GM18873 (cell line): ENCODE data around the gene SAMD13.

Experiments used
- ATAC-seq: cut with Tn5 transposase; IDR thresholded peaks from one replicate; pipeline ENCODE4 v1.9.1; 2021; ENCODE audit warnings: mild to moderate bottlenecking, moderate library complexity, moderate number of reproducible peaks; ENCODE audit not compliant: unreplicated experiment, low FRiP score

SAMD13 gene

DNA sequence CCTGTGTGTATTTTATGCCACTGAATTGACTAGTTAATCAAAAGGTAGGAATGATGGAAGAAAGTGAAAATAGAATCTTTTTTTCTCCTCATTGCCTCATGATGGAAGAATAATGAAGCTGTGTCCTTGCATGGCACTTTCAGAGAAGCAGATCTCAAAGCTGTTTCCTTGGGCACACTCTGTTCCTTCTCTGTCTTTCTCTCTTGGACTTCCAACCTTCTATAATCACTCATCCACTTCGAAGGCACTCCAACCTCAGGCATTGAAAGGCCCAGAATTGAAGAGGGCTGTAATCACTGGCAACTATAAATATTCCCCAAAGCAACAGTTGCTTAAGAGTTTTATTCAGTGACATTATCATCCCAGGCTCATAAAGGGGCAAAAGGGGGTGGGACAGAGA lies 65.7 kb downstream of the SAMD13 start:
- no peak for ATAC-seq

- no peak for ATAC-seq
These were observed 66.9 kb downstream of the SAMD13 start for GRCh38 chr1:84368441-84368840.

GRCh38 chr1:84370266-84370665 lies 68.8 kb downstream of the SAMD13 start:
- no peak for ATAC-seq

- ATAC-seq = no peak
These were observed 69.4 kb downstream of the SAMD13 start for GRCh38 chr1:84370831-84371394.

DNA sequence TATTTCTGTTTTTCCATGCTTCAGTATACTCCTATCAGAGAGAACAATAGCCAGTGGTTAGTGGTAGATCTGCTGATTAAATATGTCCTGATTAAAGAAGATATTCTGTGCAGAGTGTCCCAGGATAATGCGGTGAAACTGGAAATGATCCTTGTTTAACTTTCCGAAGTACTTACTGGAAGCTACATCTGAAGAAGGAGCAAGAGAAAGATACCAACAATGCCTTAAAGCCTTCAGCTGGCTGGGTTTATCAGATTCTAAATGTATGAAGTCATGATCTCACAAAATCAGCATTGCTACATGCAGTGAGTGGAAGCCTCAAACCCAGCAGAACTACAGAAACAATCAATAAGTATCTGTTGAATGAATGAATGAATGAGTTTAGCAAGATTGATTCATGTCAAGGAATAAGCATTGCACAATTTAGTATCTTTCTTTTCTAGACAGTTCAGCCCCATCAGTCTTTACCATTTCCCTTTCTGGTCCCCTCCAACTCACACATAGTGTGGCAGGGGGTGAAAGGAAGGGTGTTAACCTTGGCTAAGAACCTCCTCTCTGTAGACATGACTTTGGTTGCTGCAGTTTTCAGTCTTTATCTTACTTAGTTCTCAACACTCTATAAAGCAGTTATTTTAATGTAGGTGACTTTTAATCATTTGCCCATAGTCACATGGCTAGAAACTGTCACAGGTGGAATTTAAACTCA lies 72.1 kb downstream of the SAMD13 start:
- ATAC-seq = no peak

- no peak for ATAC-seq
These were observed 73.6 kb downstream of the SAMD13 start for GRCh38 chr1:84374991-84375696.

DNA sequence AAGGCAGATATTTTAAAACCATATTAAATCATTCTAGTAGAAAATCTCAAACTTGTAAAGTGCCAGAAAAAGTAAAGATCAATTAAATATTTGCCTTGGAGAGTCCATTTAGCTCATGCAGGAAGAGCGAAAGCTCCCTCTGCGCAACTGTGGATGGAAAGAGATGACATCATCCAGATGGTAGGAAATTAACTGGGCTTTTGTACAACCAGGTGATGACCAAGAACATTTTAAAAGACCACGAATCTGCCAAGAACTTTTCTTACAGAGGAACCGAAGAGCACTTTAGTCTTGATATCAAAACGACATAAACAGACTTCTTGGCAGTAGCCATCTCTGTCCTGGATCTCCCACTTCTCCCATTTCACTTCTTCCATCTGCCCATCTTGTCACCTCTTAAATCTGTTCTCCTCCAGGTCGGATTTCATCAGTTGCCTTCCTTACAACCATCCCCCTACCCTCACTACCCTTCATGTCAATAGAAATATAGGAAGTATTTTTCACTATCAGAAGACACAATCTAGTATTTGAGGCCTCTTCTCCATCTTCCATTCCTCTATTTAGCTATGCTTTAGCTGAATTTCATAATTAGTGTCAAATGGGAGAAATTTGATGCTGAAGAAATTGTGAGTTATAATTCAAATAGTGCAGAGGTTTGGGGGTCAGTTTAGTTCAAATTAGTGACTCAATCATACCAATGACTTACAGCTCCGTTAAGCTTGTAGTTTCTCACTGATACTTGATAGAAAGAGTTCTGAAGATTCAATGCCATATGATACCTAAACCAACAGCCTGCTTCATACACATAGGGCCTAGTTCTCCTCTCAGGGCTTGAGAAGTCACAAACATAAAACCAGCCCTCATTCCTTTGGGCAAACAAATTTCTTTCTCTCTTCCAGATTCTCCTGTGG lies 74.7 kb downstream of the SAMD13 start:
- ATAC-seq = no peak

DNA sequence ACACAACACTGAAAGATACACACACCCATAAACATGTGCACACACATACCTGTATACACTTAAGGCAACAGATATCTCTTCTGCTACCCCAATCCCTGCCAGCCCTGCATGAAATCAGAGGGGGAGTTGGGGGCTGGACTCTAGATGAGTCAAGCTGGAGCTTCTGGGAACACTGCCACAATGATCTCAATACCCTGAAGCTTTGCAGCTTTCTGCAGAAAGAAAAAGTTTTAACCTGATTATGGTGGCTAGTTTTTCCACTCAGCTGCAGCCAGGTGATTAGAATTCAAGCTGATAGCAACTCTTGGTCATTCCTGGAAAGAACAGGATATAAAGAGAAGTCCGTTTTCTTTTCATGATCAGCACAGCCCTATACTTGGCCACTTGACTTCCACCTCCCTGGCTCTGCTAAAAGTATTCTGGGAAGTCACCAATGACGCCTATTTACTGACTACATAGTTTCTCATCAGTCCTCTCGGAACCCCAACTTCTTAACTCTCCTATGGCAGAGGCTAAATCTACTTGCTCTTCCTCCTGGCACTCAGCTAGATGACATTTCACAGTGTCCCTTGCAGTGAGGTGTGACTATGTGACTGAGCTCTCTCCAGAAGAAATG lies 76.1 kb downstream of the SAMD13 start:
- ATAC-seq = no peak

- no peak for ATAC-seq
These were observed 77.8 kb downstream of the SAMD13 start for GRCh38 chr1:84379138-84379916.

DNA sequence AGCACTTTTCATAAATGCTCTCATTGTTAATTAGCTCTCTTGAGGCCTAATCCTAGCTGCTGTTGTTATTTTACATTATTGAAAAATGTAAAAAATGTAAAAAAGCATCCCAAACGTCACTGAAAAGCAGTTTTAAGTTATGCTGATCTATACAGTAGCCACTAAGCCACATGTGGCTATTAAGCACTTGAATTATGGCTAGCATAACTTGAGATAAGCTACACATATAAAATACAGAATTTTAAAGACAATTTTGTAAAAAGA lies 78.3 kb downstream of the SAMD13 start:
- no peak for ATAC-seq

GRCh38 chr1:84382127-84382526 lies 80.6 kb downstream of the SAMD13 start:
- no peak for ATAC-seq

DNA sequence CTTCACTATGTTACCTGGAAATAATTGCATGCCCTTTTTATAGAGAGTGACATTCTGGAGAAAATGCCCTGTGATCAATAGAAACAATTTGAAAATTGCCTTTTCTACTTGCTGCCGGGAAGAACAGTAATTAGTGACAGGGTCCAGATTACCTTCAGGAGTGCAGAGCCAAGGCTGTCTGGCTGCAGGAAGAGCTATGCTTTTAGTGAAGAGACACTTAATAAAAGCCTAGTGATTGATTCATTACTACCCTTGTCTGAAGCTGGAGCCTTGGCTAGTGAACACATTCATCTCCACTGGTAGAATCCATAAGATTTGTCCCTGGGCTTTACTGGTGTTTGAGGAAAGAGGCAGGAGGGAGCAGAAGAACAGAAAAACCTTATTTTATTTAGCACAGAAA lies 83.8 kb downstream of the SAMD13 start:
- no peak for ATAC-seq

DNA sequence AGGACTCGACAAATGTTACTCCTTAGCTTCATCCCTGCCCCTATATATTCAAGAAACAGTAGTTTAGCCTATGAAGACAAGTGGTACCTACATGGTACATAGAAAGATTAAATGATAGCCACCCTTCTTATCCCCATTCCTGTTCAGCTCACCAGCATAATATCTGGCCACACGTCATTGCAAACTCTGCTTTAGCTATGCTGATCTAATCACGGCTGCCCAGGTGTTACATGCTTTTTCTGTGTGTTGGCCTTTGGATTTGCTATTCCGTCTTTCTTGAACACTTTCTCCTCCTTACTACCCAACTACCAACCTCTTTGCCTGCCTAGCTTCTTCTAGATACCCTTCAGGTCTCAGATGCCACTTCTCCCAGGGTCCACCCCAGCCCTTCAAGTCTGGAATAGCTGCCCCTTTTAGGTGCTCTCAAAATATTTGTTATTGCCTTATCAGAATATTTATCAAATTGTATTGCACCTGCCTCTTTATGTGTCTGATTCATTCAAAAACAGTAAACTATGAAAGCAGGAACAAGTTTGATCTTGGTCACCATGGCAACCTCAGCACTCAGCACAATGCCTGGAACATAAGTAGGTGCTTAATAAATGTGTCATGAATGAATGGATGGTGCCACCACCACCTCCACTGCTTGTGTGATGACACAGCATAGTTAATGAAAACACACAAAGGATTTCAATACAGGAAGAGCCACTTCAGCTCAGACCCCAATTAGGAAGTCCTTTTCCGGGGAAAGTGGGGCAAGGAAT lies 85.4 kb downstream of the SAMD13 start:
- no peak for ATAC-seq

DNA sequence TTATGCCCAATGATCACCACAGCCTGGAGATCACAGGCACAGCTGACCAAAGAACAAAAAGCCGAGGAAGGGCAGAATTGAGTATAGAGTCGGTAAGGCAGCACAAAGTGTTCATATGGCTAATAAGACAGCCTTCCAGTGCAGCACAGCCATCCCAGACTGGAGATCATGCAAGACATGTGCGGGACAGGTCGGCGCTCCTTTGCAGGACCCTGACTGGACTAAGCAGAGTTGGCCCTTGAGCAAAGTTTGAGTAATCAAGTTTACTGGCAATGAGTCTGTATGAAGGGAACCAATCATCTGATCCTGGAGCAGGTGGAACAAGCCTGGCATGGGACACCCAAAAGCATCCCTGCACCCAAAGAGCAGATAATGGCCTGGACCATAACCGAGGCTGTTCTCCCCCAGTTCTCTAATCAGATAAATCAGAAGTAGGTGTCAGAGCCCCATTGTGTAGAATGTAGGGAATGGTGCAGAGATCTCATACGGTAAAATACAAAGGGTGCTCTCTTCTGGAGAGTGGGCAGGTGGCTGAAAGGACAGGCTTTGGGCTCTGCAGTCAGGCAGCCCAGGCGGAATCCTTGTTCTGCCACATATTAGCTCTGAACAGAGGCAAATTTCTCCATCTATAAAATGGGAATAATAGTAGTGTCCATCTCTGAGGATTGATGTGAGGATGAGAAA lies 86.1 kb downstream of the SAMD13 start:
- no peak for ATAC-seq

DNA sequence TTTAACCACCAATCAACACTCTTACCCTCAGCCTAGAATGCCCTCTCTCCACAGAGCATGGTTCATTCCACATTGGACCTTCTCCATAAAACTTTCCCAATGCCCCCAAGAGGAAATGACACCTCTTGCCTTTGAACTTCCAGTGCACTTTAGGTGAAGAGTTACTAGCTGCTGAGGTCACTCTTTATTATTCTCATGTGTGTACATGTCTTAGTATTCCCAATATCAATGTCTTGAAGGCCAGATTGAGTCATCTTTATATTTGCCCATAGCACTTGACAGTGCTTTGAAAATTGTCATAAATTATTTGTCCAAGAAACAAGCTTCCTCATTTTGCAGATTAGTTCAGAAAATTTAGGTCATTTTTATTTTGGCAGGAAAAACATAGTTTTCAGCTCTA lies 88.7 kb downstream of the SAMD13 start:
- ATAC-seq = no peak

- ATAC-seq = no peak
These were observed 97.0 kb downstream of the SAMD13 start, which contains the start of gene DNASE2B for GRCh38 chr1:84398175-84399155. TSS of gene DNASE2B (plus strand) at chr1:84398484. CDS start at chr1:84398565, 81 bp downstream.
